Mesendoderm (in vitro differentiated cells): Measurements from ENCODE around the gene BRD7.
A peak's percentile ranks its signal among the peaks of the same experiment; 100 is the strongest.

ENCODE experiments used
- DNase-seq: peaks from one replicate; pipeline ENCODE4 v3.0.0; 2013
- H2AK5ac ChIP-seq: 2 replicates; pipeline ENCODE4 v1.6.1; 2013; ENCODE audit warnings: low read length, inconsistent platforms
- H2BK120ac ChIP-seq: 2 replicates; pipeline ENCODE4 v1.6.1; 2013; ENCODE audit warnings: low read depth, mild to moderate bottlenecking, low read length, moderate library complexity, mixed read lengths
- H2BK15ac ChIP-seq: replicated peaks from 2 replicates; pipeline ENCODE4 v1.6.1; 2013; ENCODE audit warnings: low read depth, mild to moderate bottlenecking, moderate library complexity
- H2BK5ac ChIP-seq: 2 replicates; pipeline ENCODE4 v1.6.1; 2013; ENCODE audit warnings: low read length, inconsistent platforms
- H3K18ac ChIP-seq: 2 replicates; pipeline ENCODE4 v1.6.1; 2013; ENCODE audit warnings: mild to moderate bottlenecking, low read length, mixed read lengths
- H3K23ac ChIP-seq: one replicate; pipeline ENCODE4 v1.6.1; 2013; ENCODE audit warnings: low read length
- H3K27ac ChIP-seq: 2 replicates; pipeline ENCODE4 v1.5.1; 2013; ENCODE audit warnings: low read depth, mild to moderate bottlenecking, inconsistent platforms, low read length, moderate library complexity
- H3K27me3 ChIP-seq: 2 replicates; pipeline ENCODE4 v1.6.1; 2013; ENCODE audit warnings: low read length, control low read depth, mild to moderate bottlenecking, inconsistent platforms; ENCODE audit not compliant: insufficient read depth, poor library complexity
- H3K36me3 ChIP-seq: 2 replicates; pipeline ENCODE4 v1.6.1; 2013; ENCODE audit warnings: low read length, inconsistent platforms; ENCODE audit not compliant: control insufficient read depth, insufficient read depth
- H3K4ac ChIP-seq: one replicate; pipeline ENCODE4 v1.6.1; 2013; ENCODE audit warnings: low read depth, mild to moderate bottlenecking, low read length, moderate library complexity
- H3K4me1 ChIP-seq: 2 replicates; pipeline ENCODE4 v1.6.1; 2013; ENCODE audit warnings: low read depth, low read length, inconsistent platforms; ENCODE audit not compliant: control insufficient read depth
- H3K4me2 ChIP-seq: 2 replicates; pipeline ENCODE4 v1.6.1; 2013; ENCODE audit warnings: low read length
- H3K4me3 ChIP-seq: 2 replicates; pipeline ENCODE4 v1.5.1; 2013; ENCODE audit warnings: mild to moderate bottlenecking, low read length
- H3K56ac ChIP-seq: one replicate; pipeline ENCODE4 v1.6.1; 2013; ENCODE audit warnings: low read length
- H3K79me1 ChIP-seq: 2 replicates; pipeline ENCODE4 v1.6.1; 2013; ENCODE audit warnings: low read length, inconsistent platforms
- H3K79me2 ChIP-seq: 2 replicates; pipeline ENCODE4 v1.6.1; 2013; ENCODE audit warnings: mild to moderate bottlenecking, low read length; ENCODE audit not compliant: control insufficient read depth, insufficient read depth
- H3K9ac ChIP-seq: 2 replicates; pipeline ENCODE4 v1.6.1; 2013; ENCODE audit warnings: low read length, inconsistent platforms
- H4K5ac ChIP-seq: one replicate; pipeline ENCODE4 v1.6.1; 2013; ENCODE audit warnings: low read length
- H4K8ac ChIP-seq: one replicate; pipeline ENCODE4 v1.6.1; 2013; ENCODE audit warnings: low read depth, mild to moderate bottlenecking, control low read depth, low read length, moderate library complexity
- WGBS: extraction: QIAGEN DNeasy Blood & Tissue Kit; methylation state at CpG from one replicate; pipeline ENCODE4 v1.1.7; 2013; ENCODE audit warnings: low lambda C conversion rate, missing lambda C conversion rate; ENCODE audit not compliant: insufficient coverage; ENCODE audit errors: extremely low coverage; 5-methylcytosine and 5-hydroxymethylcytosine counted together

BRD7 gene

GRCh38 chr16:50318796-50319578 lies 49.8 kb downstream of the BRD7 start:
- Histone ChIP-seq H3K23ac (no peak overlapping the region), H3K4me1 (no peaks in the 10 kb centered on the region), H3K79me2 (no peaks in the 10 kb centered on the region), H3K56ac (no peak overlapping the region), H2BK120ac (no peak overlapping the region), H2BK15ac (no peak overlapping the region), H3K27ac (no peak overlapping the region), H2AK5ac (no peak overlapping the region), H3K79me1 (no peaks in the 10 kb centered on the region), H3K4ac (no peak overlapping the region), H3K4me3 (no peak overlapping the region), H4K8ac (no peak overlapping the region), H3K4me2 (no peak overlapping the region), H3K27me3 (no peaks in the 10 kb centered on the region), H3K9ac (no peak overlapping the region), H2BK5ac (no peak overlapping the region), H3K18ac (no peak overlapping the region), H3K36me3 (peaks cover 6% of the 10 kb centered on the region), H4K5ac (no peak overlapping the region)
- no CpG with 5 or more reads among the region's 9 CpGs for WGBS
- DNase-seq, result peak; percentile 21

- no peaks in the 10 kb centered on the region for H3K79me1 ChIP-seq
Observed at GRCh38 chr16:50316848-50317630, 51.7 kb downstream of the BRD7 start.

GRCh38 chr16:50316102-50316847 lies 52.5 kb downstream of the BRD7 start:
- Histone ChIP-seq H3K18ac (no peak overlapping the region), H4K8ac (no peak overlapping the region), H3K27me3 (no peaks in the 10 kb centered on the region), H3K56ac (no peak overlapping the region), H3K4ac (no peak overlapping the region), H2BK5ac (no peak overlapping the region), H3K79me2 (no peaks in the 10 kb centered on the region), H3K4me2 (no peak overlapping the region), H3K4me1 (no peaks in the 10 kb centered on the region), H2BK120ac (no peak overlapping the region), H3K36me3 (peaks cover 7% of the 10 kb centered on the region), H3K79me1 (no peaks in the 10 kb centered on the region), H3K27ac (no peak overlapping the region), H3K4me3 (no peak overlapping the region), H4K5ac (no peak overlapping the region), H3K9ac (no peak overlapping the region), H2AK5ac (no peak overlapping the region), H3K23ac (no peak overlapping the region), H2BK15ac (no peak overlapping the region)
- WGBS, result no CpG with 5 or more reads among the region's 12 CpGs
- DNase-seq, result no peak

More at GRCh38 chr16:50316848-50317630, 51.7 kb downstream of the BRD7 start:
- no peak overlapping the region for H3K4ac ChIP-seq
- no peak overlapping the region for H3K4me3 ChIP-seq
- no peak for DNase-seq
- no peak overlapping the region for H3K4me2 ChIP-seq
- H3K79me2 ChIP-seq, result no peaks in the 10 kb centered on the region
- H3K27ac ChIP-seq, result no peak overlapping the region
- WGBS, result no CpG with 5 or more reads among the region's 10 CpGs
- H2AK5ac ChIP-seq, result no peak overlapping the region
- H4K5ac ChIP-seq, result no peak overlapping the region
- H3K56ac ChIP-seq, result no peak overlapping the region
- H2BK5ac ChIP-seq, result no peak overlapping the region
- H3K36me3 ChIP-seq, result peaks cover 7% of the 10 kb centered on the region
- H3K18ac ChIP-seq, result no peak overlapping the region
- no peak overlapping the region for H2BK120ac ChIP-seq
- H2BK15ac ChIP-seq, result no peak overlapping the region
- no peak overlapping the region for H3K9ac ChIP-seq
- H3K23ac ChIP-seq, result no peak overlapping the region
- H4K8ac ChIP-seq, result no peak overlapping the region
- H3K27me3 ChIP-seq, result no peaks in the 10 kb centered on the region
- no peaks in the 10 kb centered on the region for H3K4me1 ChIP-seq

GRCh38 chr16:50315346-50315997 lies 53.3 kb downstream of the BRD7 start:
- no CpG with 5 or more reads among the region's 15 CpGs for WGBS
- no peak overlapping the region for H3K56ac ChIP-seq
- no peak overlapping the region for H3K4ac ChIP-seq
- no peak overlapping the region for H3K27ac ChIP-seq
- H3K4me2 ChIP-seq, result no peak overlapping the region
- H3K36me3 ChIP-seq, result peaks cover 7% of the 10 kb centered on the region
- no peak overlapping the region for H2BK5ac ChIP-seq
- H2BK15ac ChIP-seq, result no peak overlapping the region
- no peak overlapping the region for H4K5ac ChIP-seq
- H3K9ac ChIP-seq, result no peak overlapping the region
- no peak overlapping the region for H4K8ac ChIP-seq
- no peak overlapping the region for H3K18ac ChIP-seq
- H3K79me2 ChIP-seq, result no peaks in the 10 kb centered on the region
- no peaks in the 10 kb centered on the region for H3K4me1 ChIP-seq
- no peak overlapping the region for H2AK5ac ChIP-seq
- no peaks in the 10 kb centered on the region for H3K27me3 ChIP-seq
- DNase-seq, result no peak
- H2BK120ac ChIP-seq, result no peak overlapping the region
- H3K23ac ChIP-seq, result no peak overlapping the region
- no peak overlapping the region for H3K4me3 ChIP-seq
- H3K79me1 ChIP-seq, result no peaks in the 10 kb centered on the region

- Histone ChIP-seq H3K79me1 (no peaks in the 10 kb centered on the region), H2BK15ac (no peak overlapping the region), H3K4ac (no peak overlapping the region), H3K27me3 (no peaks in the 10 kb centered on the region), H3K4me2 (no peak overlapping the region), H2BK120ac (no peak overlapping the region), H2AK5ac (no peak overlapping the region), H3K23ac (no peak overlapping the region), H3K27ac (no peak overlapping the region), H3K9ac (no peak overlapping the region), H3K79me2 (no peaks in the 10 kb centered on the region), H3K18ac (no peak overlapping the region), H3K56ac (no peak overlapping the region), H4K8ac (no peak overlapping the region), H3K4me3 (no peak overlapping the region), H4K5ac (no peak overlapping the region), H3K4me1 (no peaks in the 10 kb centered on the region), H3K36me3 (peaks cover 7% of the 10 kb centered on the region), H2BK5ac (no peak overlapping the region)
- DNase-seq, result no peak
- no CpG with 5 or more reads among the region's 8 CpGs for WGBS
Observed at GRCh38 chr16:50314665-50315064, 54.1 kb downstream of the BRD7 start.
